ENCODE measurements around the gene ZNF771. TPM values are rescaled to one million over a fixed set of nuclear protein-coding genes. Genes with fewer than 3 reads are reported as not detected.
"Not testable (repeated sequence)": the region's sequence is repeated elsewhere in the genome, so short reads cannot be mapped to it uniquely, and the experiment has no call there.

Gene ZNF771
- total RNA-seq, 3 donors from 2014 or later, result 7.1 to 9.8 (median 9.4) TPM

DNA sequence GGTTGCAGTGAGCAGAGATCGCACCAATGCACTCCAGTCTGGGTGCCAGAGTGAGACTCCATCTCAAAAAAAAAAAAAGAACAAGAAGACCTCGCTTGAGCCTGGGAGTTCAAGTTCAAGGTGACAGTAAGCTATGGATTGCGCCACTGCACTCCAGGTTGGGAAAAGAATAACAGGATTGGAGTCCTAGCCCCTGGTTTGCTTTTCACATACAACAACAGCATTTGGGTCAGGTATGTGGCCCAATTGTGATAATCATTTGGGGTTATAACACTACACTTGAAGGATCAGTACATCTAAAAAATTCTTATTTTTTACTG lies 41.7 kb downstream of the ZNF771 start:
- no peaks in the 10 kb centered on the region for H3K27me3 Mint-ChIP-seq (ENCODE audit: low read depth)
- H3K4me3 Mint-ChIP-seq, result no peak overlapping the region
- H3K9me3 Mint-ChIP-seq, result no peaks in the 10 kb centered on the region
- ATAC-seq, result no peak
- H3K4me1 Mint-ChIP-seq (ENCODE audit: low read depth), result peaks cover 40% of the 10 kb centered on the region
- peaks cover 5% of the 10 kb centered on the region for H3K36me3 Mint-ChIP-seq (ENCODE audit: insufficient read depth)
- DNase-seq, result no peak

DNA sequence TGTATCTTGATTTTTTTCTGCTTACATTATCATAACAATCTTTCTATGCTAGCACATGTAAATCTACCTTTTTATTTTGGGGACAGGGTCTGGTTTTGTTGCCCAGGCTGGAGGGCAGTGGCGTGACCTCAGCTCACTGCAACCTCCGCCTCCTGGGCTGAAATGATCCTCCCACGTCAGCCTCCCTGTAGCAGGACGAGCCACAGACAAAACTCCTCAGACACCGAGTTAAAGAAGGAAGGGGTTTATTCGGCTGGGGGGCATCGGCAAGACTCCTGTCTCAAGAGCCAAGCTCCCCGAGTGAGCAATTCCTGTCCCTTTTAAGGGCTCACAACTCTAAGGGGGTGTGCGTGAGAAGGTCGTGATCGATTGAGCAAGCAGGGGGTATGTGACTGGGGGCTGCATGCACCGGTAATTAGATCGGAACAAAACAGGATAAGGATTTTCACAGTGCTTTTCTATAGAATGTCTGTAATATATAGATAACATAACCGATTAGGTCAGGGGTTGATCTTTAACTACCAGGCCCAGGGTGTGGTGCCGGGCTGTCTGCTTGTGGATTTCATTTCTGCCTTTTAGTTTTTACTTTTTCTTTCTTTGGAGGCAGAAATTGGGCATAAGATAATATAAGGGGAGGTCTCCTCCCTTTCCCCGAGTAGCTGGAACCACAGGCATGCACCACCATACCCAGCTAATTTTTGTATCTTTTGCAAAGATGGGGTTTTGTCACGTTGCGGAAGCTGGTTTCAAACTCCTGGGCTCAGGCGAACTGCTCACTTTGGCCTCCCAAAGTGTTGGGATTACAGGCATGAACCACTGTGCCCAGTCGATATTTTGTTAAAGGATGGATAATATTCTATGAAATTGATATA lies 45.5 kb downstream of the ZNF771 start:
- H3K9me3 Mint-ChIP-seq; H3K27me3 Mint-ChIP-seq (ENCODE audit: low read depth): not testable (repeated sequence)
- peaks cover 42% of the 10 kb centered on the region for H3K4me1 Mint-ChIP-seq (ENCODE audit: low read depth)

DNA sequence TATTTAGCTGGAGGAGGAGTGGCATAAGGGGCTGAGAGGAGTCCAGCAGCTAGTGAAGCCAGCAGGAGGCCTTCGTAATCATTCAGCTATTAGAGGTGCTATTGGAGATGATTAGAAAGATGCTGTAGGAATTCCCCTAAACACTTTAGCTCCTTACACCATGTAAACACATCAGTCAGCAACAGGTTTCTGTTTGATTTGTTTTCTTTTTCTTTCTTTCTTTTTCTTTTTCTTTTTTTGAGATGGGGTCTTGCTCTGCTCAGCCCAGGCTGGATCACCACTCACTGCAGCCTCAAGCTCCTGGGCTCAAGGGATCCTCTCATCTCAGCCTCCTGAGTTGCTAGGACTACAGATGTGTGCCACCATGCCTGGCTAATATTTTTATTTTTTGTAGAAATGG lies 48.9 kb downstream of the ZNF771 start:
- ATAC-seq (peak in 1 of 2 donors; percentile 4), DNase-seq (no peak)
- Mint-ChIP-seq H3K4me3 (no peak overlapping the region), H3K36me3 (ENCODE audit: insufficient read depth) (no peaks in the 10 kb centered on the region), H3K9me3 (no peaks in the 10 kb centered on the region), H3K27me3 (ENCODE audit: low read depth) (no peaks in the 10 kb centered on the region), H3K4me1 (ENCODE audit: low read depth) (peaks cover 45% of the 10 kb centered on the region)

More for the DNA sequence above, 45.5 kb downstream of the ZNF771 start:
- DNase-seq; H3K36me3 Mint-ChIP-seq (ENCODE audit: insufficient read depth); H3K4me3 Mint-ChIP-seq; ATAC-seq: not testable (repeated sequence)

DNA sequence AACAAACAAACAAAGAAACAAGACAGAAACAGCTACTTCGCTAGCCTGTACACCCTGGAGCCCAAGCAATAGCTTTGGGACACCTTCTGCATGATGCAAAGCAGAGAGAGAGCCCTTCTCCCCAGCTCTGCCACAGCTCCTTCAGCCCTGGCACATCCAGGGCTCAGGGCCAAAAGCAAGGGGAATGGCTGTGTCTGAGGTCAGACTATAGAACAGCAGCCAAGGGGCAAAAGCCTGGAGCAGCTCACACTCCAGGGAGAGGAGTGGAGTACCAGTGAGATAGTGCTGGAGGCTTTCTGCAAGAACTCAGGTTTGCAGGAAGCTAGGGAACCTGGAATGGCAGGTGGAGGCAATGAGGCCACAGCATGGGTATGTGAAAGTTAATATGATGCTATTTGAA lies 49.9 kb downstream of the ZNF771 start:
- Mint-ChIP-seq H3K9me3 (no peaks in the 10 kb centered on the region), H3K4me1 (ENCODE audit: low read depth) (peaks cover 48% of the 10 kb centered on the region), H3K27me3 (ENCODE audit: low read depth) (no peaks in the 10 kb centered on the region), H3K36me3 (ENCODE audit: insufficient read depth) (no peaks in the 10 kb centered on the region), H3K4me3 (no peak overlapping the region)
- ATAC-seq (no peak), DNase-seq (no peak)

DNA sequence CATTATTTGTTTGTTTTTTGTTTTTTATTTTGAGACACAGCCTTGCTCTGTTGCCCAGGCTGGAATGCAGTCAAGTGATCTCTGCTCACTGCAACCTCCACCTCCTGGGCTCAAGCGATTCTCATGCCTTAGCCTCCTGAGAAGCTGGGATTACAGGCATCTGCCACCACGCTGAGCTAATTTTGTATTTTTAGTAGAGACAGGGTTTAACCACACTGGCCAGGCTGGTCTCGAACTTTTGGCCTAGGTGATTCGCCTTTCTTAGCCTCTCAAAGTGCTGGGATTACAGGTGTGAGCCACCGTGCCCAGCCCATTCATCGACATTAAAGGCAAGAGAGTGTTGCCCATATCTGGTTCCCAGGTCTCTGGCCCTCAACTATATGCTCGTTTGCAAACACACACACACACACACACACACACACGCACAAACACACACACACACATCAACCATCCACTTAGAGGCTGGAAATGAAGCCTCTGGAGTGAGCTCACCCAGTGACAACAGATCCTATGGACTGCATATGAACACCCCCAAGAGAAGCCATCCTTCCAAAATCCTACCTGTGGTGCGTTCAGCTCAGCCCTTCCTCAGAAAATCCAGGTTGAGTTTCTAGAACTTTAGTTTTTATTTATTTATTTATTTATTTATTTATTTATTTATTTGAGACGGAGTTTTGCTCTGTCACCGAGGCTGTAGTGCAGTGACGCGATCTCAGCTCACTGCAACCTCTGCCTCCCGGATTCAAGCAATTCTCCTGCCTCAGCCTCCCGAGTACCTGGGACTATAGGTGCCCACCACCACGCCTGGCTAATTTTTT lies 50.5 kb downstream of the ZNF771 start:
- no peaks in the 10 kb centered on the region for H3K27me3 Mint-ChIP-seq (ENCODE audit: low read depth)
- no peaks in the 10 kb centered on the region for H3K9me3 Mint-ChIP-seq
- DNase-seq (no peak), ATAC-seq (no peak)
- peaks cover 42% of the 10 kb centered on the region for H3K4me1 Mint-ChIP-seq (ENCODE audit: low read depth)
- peak overlapping the region; percentile 62 for H3K4me3 Mint-ChIP-seq
- H3K36me3 Mint-ChIP-seq (ENCODE audit: insufficient read depth), result no peaks in the 10 kb centered on the region

DNA sequence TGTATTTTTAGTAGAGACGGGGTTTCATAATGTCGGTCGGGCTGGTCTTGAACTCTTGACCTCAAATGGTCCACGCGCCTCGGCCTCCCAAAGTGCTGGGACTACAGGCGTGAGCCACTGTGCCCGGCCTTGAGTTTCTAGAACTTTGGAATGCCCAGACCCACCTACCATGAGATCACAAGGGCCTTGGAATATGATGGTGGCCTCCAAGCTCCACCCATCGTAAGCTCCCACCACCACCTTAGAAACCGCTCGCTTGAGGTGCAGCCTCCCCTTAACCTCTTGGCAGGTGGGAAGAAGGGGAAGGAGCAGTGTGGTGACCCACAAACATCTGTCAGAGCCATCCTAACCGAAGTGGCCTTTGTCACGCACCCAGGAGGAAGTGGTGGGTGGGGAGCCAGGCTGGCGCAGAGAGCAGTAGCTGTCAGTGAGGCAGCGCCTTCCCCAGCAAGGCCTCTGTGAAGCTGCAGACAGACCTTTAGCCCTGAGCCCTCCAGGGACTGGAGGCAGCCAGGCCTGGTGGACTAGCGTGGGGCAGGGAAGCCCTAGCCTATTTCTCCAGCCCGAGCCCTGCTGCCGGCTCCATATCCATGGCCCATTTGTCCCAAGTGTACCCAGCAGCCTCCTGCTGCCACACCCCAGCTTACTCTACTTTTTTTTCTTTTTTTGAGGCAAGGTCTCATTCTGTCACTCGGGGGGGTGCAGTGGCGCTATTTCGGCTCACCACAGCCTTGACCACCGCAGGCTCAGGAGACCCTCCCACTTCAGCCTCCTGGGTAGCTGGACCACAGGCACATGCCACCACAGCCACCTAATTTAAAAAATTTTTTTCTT lies 51.4 kb downstream of the ZNF771 start:
- Mint-ChIP-seq H3K27me3 (ENCODE audit: low read depth) (no peaks in the 10 kb centered on the region), H3K36me3 (ENCODE audit: insufficient read depth) (no peaks in the 10 kb centered on the region), H3K4me3 (peak overlapping the region; percentile 62), H3K9me3 (no peaks in the 10 kb centered on the region), H3K4me1 (ENCODE audit: low read depth) (peaks cover 46% of the 10 kb centered on the region)
- ATAC-seq, result peak; percentile 98 to 99
- DNase-seq, result peak; percentile 72

DNA sequence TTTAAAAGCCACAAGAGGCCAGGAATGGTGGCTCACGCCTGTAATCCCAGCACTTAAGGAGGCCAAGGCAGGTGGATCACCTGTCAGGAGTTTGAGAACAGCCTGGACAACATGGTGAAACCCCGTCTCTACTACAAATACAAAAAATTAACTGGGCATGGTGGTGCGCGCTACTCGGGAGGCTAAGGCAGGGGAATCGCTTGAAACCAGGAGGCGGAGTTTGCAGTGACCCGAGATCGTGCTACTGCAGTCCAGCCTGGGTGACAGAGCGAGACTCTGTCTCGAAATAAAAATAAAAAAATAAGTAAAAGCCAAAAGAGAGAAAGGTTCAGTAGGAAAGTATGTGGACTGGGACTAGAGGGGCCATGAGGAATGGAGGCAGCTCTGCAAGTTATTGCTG lies 52.0 kb downstream of the ZNF771 start:
- Mint-ChIP-seq H3K4me1 (ENCODE audit: low read depth) (peaks cover 42% of the 10 kb centered on the region), H3K36me3 (ENCODE audit: insufficient read depth) (no peaks in the 10 kb centered on the region), H3K9me3 (no peaks in the 10 kb centered on the region), H3K4me3 (no peak overlapping the region), H3K27me3 (ENCODE audit: low read depth) (no peaks in the 10 kb centered on the region)
- no peak for ATAC-seq
- no peak for DNase-seq

DNA sequence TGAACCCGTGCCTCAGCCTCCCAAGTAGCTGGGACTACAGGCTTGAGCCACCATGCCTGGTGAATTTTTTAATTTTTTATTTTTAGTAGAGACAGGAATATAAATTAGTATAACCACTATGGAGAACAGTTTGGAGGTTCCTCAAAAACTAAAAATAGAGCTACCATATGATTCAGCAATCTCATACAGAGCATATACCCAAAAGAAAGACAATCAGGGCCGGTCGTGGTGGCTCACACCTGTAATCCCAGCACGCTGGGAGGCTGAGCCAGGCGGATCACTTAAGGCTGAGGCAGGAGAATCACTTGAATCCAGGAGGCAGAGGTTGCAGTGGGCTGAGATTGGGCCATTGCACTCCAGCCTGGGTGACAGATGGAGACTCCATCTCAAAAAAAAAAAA lies 54.0 kb downstream of the ZNF771 start:
- not testable (repeated sequence) for H3K27me3 Mint-ChIP-seq (ENCODE audit: low read depth); H3K36me3 Mint-ChIP-seq (ENCODE audit: insufficient read depth); H3K9me3 Mint-ChIP-seq; DNase-seq; H3K4me3 Mint-ChIP-seq; ATAC-seq
- H3K4me1 Mint-ChIP-seq (ENCODE audit: low read depth), result peaks cover 43% of the 10 kb centered on the region

DNA sequence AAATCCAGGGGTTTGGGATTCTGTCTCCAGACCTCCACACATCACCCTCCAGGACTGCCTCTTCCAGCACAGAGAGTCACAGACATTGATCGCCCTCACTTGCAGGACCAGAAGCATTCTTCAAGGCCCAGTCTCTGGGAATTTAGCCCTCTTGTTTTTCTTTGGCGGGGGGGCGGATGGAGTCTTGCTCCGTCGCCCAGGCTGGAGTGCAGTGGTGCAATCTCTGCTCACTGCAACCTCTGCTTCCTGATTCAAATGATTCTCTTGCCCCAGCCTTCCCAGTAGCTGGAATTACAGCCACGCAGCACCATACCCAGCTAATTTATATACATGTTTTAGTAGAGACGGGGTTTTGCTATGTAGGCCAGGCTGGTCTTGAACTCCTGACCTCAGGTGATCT lies 56.7 kb downstream of the ZNF771 start:
- Mint-ChIP-seq H3K9me3 (no peaks in the 10 kb centered on the region), H3K4me1 (ENCODE audit: low read depth) (peaks cover 22% of the 10 kb centered on the region), H3K4me3 (no peak overlapping the region), H3K36me3 (ENCODE audit: insufficient read depth) (no peaks in the 10 kb centered on the region), H3K27me3 (ENCODE audit: low read depth) (no peaks in the 10 kb centered on the region)
- DNase-seq (no peak), ATAC-seq (no peak)

Other genes starting within 250 kb of the ZNF771 start
- gene CORO1A, start 224.0 kb upstream of the ZNF771 start, total RNA-seq, result 100 to 1,000 TPM; 747 to 940 (median 832) TPM
- gene BOLA2B, start 213.9 kb upstream of the ZNF771 start, total RNA-seq, result 100 to 1,000 TPM; 468 to 531 (median 481) TPM
- gene SLX1A, start 213.7 kb upstream of the ZNF771 start, total RNA-seq, result 100 to 1,000 TPM in 1 of 3 donors, 10 to 100 TPM in 2; 84.5 to 110 (median 95.6) TPM
- 1 to 10 TPM; 6.8 to 7.6 (median 7.0) TPM for gene SULT1A3, start 208.4 kb upstream of the ZNF771 start, total RNA-seq
- gene NPIPB13, start 159.1 kb upstream of the ZNF771 start, total RNA-seq, result 10 to 100 TPM in 1 of 3 donors, 1 to 10 TPM in 2; 8.2 to 10.2 (median 8.3) TPM
- 10 to 100 TPM; 95.2 to 97.2 (median 96.8) TPM for gene CD2BP2, start 52.3 kb upstream of the ZNF771 start, total RNA-seq
- gene TBC1D10B, start 37.1 kb upstream of the ZNF771 start, total RNA-seq, result 10 to 100 TPM; 48.2 to 52.5 (median 49.6) TPM
- gene MYL11, start 32.8 kb upstream of the ZNF771 start, total RNA-seq, result under 1 TPM in 1 of 3 donors, not detected in 2; 0.76 TPM
- 100 to 1,000 TPM; 133 to 164 (median 152) TPM for gene SEPTIN1, start 25.0 kb upstream of the ZNF771 start, total RNA-seq
- 10 to 100 TPM; 18.0 to 19.2 (median 18.1) TPM for gene ZNF48, start 12.2 kb upstream of the ZNF771 start, total RNA-seq
- 100 to 1,000 TPM; 226 to 283 (median 250) TPM for gene DCTPP1, start 22.4 kb downstream of the ZNF771 start, total RNA-seq
- 10 to 100 TPM; 64.5 to 69.1 (median 67.1) TPM for gene SEPHS2, start 38.3 kb downstream of the ZNF771 start, total RNA-seq
- 100 to 1,000 TPM; 193 to 259 (median 220) TPM for gene ITGAL, start 65.1 kb downstream of the ZNF771 start, total RNA-seq
- 10 to 100 TPM in 2 of 3 donors, 1 to 10 TPM in 1; 9.1 to 10.7 (median 10.5) TPM for gene ZNF768, start 119.0 kb downstream of the ZNF771 start, total RNA-seq
- gene ZNF747, start 127.3 kb downstream of the ZNF771 start, total RNA-seq, result 10 to 100 TPM; 14.2 to 15.4 (median 15.2) TPM
- gene ZNF764, start 150.8 kb downstream of the ZNF771 start, total RNA-seq, result 10 to 100 TPM; 21.2 to 23.4 (median 22.5) TPM
- 1 to 10 TPM; 5.6 to 8.1 (median 7.4) TPM for gene ZNF688, start 164.1 kb downstream of the ZNF771 start, total RNA-seq
- 1 to 10 TPM; 4.7 to 9.5 (median 6.8) TPM for gene ZNF785, start 178.1 kb downstream of the ZNF771 start, total RNA-seq
- gene ZNF689, start 202.8 kb downstream of the ZNF771 start, total RNA-seq, result 10 to 100 TPM; 15.4 to 16.9 (median 16.0) TPM
- gene PRR14, start 243.4 kb downstream of the ZNF771 start, total RNA-seq, result 10 to 100 TPM; 65.1 to 85.3 (median 71.0) TPM